Stimulated activated CD4-positive, alpha-beta T cell treated with anti-CD3 and anti-CD28 coated beads, Interleukin-4, amount 100 ng/mL, for 48 hours (primary cell): ENCODE results near the gene CUX1.
"Not testable (repeated sequence)": the region's sequence is repeated elsewhere in the genome, so short reads cannot be mapped to it uniquely, and the experiment has no call there.

Experiments used
- DNase-seq, 2 donors: peaks; one replicate each; pipeline ENCODE4 v3.0.0-alpha.2; 2020; ENCODE audit warnings: low read depth in 2 of 2

Gene CUX1

DNA sequence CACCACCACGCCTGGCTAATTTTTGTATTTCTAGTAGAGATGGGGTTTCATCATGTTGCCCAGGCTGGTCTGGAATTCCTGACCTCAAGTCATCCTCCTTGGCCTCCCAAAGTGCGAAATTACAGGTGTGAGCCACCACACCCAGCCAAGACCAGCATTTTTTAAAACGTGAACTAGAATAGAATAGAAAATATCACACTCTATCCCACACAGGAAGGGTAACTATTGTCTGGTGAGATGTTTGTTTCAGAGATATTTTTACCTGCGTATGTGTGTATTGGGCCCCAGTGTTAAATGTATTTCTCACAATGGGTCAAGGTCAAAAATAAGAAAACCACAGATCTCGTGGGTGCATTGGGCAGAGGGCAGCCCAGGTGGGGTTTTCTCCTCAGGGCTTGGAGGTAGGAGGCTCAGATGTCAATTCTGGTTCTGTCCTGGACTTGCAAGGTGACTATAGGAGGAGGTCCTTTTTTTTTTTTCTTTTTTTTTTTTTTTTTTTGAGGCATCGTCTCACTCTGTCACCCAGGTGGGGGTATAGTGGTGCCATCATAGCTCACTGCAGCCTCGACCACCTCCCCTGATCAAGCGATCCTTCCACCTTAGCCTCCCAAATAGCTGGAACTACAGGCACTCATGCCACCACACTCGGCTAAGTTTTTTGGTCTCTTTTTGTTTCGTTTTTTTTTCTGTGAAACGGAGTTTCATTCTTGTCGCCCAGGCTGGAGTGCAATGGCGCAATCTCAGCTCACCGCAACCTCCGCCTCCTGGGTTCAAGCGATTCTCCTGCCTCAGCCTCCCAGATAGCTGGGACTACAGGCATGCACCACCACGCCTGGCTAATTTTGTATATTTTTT, 488.2 kb downstream of the CUX1 start:
- no peak for DNase-seq

DNA sequence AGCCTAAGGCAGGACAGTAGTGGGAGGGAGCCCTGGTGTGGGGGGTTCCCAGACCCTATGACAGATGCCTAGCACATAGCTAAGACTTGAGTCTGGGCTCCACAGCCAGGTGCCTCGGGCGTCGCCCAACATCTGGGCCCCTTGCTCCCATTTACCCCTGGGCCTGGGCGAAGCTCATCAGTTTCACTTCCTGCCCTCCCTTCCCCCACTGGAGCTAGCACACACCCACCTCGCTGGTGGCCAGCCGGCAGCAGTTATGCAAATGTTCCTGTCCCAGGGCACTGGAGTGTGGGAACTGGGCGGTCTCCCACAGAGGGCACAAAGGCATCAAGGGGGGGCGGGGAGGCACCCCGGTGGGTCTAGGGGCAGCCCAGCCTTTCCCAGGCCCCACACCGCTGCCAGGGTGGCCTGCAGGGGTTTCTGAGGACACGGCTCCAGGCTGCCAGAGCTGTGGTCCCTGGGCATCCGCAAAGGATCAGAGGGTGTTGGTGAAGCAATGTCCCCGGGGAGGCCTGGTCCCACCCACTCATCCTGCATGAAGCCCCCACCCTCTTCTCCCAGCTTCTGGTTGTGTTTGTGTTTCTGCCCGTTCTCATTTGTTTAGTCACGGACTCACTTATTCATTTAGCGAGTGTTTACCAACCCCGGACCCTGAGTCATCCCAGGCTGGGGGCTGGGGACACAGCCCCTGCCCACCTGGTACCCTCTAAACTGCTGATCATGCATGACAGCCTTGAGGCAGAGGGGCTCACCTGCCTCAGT, 489.7 kb downstream of the CUX1 start:
- DNase-seq = no peak

DNA sequence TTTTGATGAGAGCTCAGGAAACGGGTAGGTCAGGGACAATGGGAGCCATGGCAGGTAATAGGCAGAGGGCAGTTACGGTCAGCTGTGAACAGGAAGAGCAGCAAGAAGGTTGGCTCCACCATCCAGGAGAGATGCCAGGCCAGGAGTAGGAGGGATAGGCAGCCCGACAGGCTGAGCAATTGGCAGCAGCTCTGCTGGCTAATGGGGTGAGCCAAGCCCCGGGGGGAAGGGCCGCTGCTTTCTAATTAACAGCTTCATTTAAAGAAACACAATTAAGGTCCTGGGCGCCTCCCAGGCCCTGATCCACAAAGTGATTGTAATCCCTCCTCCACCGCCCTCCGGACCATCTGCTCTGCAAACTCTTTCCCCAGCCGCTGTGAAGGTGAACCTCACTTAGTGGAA, 493.0 kb downstream of the CUX1 start:
- DNase-seq = no peak

DNA sequence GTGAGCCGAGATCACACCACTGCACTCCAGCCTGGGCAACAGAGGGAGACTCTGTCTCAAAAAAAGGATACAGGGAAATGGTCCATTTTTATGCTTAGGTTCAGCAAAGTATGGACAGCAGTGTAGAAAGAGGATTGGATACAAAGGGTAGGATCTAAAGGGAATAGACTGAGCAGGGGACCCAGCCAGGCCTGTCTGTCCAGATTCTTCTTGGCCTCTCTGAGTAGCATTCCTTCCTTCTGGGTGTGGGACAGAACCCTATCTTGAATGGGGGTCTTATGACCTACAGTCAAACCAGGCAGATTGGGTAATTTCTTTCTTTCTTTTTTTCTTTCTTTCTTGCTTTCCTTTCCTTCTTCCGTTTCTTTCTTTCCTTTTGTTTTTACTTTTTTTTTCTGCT, 494.9 kb downstream of the CUX1 start:
- no peak for DNase-seq

GRCh38 chr7:102313997-102314780, 496.8 kb downstream of the CUX1 start:
- no peak for DNase-seq

- DNase-seq = no peak
Measured at GRCh38 chr7:102317231-102318059, 500.0 kb downstream of the CUX1 start.

DNA sequence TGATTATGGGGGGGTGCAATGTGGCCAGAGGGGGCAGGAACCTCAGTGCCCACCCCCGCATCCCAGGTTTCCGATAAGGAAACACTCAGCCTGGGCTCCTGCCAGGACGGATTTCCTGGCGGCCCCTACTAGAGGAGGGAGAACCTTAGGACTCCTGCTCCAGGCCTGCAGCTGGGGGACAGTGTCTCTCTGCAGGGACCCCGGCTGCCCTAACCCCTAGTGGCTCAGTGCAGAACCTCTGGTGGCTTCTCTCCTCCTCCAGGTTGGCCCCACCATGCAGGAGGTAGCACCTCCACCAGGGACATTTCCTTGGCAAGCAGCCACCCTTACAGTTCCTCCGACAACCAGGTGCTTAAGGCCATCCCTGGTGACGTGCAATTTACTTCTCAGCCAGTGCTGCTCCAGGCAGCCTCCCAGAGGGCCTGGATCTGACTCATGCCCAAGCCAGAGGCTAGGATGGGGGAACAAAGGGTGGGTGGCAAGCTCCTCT, 501.1 kb downstream of the CUX1 start:
- no peak for DNase-seq

DNA sequence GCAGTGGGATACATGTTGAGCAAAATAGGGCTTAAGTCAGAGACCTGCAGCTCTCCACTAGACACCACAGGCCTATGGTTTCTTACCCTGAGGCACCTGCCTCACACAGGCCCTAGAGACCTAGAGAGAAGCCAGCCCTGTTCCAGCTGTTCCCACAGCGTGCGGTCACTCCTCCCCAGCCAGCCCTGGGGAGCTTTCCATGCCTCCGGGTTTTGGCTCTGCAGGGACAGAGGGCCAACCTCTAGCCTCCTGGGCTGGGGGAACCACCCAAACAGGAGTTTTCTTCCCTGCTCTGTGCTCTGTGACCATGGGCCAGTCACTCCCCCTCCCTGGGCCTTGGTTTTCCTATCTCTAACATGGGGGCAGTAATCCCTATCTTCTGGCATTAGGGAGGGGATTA, 502.2 kb downstream of the CUX1 start:
- DNase-seq = no peak

GRCh38 chr7:102320181-102320580, 502.8 kb downstream of the CUX1 start:
- DNase-seq = no peak

DNA sequence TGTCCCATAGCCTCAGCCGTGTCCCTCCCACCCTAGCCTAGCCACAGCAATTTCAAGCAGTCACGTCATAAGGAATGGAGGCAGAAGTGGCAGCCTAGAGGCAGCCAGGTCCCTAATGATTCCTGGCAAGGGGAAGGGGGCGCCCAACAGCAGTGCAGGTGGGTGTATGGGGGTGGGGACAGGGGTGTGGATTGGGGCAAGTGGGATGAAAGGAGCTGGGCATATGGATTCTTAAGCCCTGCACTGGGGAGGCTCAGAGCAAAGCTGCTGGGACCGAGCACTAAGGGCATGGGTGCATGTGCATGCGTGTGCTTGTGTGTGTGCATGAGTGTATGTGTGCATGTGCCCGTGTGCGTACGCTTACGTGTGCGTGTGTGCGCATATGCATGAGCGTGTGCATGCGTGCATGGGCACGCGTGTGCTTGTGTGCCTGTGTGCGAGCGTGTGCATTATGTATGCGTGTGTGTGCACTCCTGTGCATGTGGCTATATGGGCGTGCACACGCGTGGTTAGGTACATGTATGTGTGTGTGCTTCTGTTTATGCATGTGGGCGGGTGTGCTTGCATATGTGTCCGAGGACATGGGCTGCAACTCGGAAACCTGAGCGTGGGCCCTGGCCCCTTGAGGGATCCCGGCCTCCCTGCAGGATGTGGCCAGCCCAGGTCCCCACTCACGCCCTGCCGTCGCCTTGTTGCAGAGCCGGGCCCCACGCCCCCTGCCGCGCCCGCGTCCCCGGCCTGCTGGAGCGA, 503.4 kb downstream of the CUX1 start:
- no peak for DNase-seq

GRCh38 chr7:102321351-102322201, 504.1 kb downstream of the CUX1 start:
- DNase-seq = no peak

- DNase-seq = no peak
Measured at GRCh38 chr7:102322202-102322715, 504.8 kb downstream of the CUX1 start.

DNA sequence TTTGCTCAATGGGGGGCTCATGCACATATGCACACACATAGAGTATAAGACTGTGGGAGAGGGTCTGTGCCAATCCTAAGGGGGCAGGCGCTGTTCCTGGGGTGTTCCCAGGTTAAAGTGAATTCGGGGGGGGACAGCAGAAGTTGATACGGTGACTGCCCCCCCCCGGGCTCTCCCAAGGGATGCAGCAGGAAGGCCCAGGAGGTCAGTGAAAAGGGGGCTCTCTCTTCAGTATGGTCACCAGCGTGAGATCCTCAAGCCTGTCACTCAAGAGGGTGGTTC, 506.4 kb downstream of the CUX1 start:
- DNase-seq = no peak

DNA sequence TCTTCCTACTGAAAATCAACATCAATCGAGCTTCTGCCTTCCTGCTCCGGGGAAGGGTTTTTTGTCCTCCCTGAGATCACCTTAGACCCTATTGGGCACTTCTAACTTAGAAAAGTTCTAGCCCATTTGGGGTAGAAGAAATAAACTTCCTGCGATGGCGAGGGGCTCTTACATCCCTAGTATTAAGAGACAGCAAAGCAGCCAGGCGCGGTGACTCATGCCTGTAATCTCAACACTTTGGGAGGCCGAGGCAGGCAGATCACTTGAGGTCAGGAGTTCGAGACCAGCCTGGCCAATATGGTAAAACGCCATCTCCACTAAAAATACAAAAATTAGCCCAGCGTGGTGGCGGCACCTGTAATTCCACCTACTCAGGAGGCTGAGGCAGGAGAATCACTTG, 507.7 kb downstream of the CUX1 start:
- DNase-seq = not testable (repeated sequence)

DNA sequence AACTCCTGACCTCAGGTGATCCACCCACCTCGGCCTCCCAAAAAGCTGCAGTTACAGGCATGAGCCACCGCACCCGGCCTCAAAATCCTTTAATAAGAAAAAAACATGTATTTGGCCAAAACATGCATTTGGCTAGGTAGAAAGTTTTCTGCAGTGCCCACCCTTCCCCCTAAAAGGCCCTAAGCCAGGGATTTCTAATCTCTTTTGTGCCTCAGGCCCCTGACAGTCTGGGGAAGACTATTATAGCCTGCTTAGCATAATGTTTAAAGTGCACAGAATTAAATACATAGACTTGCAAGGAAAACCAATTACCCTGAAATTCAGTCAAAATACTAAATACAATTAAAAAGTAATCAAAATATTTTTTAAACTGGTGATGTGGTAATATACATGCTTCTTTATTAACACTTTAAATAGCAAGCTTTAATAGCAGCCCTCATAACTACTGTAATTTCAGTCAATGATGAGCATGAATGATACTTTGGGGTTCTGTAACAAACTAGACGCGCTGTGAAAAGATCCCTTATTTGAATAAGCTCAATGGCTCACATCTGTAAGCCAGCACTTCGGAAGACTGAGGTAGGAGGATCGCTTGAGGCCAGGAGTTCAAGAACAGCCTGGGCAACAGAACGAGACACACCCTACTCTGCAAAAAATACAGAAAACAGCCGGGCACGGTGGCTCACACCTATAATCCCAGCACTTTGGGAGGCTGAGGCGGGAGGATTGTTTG, 508.9 kb downstream of the CUX1 start:
- DNase-seq = no peak

DNA sequence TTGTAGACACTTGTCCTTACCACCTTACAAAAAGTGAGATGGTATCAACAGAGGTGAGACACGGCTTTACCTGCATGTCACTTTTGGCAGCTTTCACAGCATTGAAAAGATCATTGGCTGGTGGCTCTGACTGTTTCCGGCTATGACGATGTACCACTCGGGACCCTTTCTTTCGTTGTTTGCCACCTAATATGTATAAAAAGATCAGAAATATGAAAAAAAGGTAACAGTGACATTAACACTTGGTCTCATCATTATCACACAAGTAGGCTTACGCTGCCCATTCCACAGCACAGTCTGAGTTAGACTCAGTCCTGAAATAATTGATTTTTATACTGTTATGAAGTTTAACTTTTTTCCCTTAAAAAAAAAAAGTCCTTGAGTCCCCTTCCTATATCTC, 509.8 kb downstream of the CUX1 start:
- not testable (repeated sequence) for DNase-seq

- DNase-seq = not testable (repeated sequence)
Measured at GRCh38 chr7:102328863-102329262, 511.4 kb downstream of the CUX1 start.

DNA sequence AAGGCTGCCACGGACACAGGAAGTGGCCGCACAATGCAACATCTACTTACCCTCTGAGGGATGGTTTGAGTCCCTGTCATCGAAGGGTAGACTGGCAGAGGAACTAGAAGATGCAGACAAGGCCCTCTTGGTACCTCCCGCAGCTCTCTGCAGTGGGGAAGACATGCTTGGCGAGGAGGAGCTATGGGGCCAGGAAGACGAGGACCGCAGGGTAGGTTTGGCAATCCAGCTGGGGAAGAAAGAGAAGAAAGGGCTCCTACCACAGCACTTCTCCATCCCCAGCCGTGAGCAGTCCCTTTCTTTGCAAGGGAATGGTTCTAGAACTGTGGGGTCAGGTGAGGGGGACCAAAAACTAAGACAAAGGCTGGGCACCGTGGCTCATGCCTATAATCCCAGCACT, 511.9 kb downstream of the CUX1 start:
- DNase-seq = not testable (repeated sequence)
